Suppressor macrophage treated with lipopolysaccharide for 1 hour (primary cell): ENCODE results near the gene PIGH.

Experiments
- DNase-seq, 3 donors: peaks; one replicate each; pipeline ENCODE4 v3.0.0-alpha.2; 2020 to 2022

Gene PIGH

DNA sequence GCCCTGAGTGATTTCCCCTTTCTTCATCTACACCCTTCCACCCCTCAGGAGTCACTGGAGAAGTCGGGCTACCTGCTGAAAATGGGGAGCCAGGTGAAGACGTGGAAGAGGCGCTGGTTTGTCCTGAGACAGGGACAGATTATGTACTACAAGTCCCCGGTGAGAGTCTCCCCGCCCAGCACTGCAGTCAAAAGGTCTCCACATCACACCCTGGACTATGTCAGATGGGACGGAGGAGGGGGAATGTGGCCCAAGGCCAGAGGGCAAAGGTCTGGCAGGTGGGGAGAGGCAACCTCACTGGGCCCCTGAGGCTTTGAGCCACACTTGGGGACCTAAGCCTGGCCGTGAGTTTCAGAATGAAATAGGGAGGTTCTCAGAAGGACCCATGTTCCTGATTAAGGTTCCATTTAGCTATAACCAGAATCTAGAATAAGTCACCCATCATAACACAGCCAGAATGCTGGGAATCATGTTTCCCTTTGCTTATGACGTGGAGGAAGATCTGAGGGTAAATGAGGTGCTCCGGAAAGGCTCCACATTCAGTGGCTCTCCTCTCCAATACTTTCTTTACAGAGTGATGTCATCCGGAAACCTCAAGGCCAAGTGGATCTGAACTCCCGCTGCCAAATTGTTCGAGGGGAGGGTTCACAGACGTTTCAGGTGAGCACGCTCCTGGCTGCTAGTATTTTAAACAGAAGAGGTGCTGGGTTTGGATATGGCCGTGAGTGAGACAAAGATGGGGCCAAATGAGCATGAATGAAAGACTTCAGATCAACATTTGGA lies 26.6 kb downstream of the PIGH start:
- DNase-seq = no peak

DNA sequence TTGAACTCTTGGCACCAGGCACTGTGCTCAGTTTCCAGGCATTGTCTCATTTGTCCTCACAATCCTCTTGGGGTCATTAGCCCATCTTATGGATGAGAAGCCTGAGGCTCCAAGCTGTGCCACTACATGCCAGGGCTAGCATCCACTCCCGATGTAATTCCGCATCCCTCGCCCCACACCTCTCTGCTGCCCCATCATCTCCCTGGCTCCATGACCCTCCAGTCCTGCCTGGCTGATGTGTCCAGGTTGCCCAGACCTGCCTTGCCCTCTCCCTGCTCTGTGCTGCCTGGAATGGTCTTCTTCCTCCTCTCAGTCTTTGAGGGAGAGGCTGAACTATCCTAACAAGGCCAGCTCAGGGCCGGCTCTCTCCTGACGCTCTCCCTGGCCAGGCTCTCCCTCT lies 27.5 kb downstream of the PIGH start:
- no peak for DNase-seq

GRCh38 chr14:67571991-67572323 lies 28.1 kb downstream of the PIGH start:
- no peak for DNase-seq

DNA sequence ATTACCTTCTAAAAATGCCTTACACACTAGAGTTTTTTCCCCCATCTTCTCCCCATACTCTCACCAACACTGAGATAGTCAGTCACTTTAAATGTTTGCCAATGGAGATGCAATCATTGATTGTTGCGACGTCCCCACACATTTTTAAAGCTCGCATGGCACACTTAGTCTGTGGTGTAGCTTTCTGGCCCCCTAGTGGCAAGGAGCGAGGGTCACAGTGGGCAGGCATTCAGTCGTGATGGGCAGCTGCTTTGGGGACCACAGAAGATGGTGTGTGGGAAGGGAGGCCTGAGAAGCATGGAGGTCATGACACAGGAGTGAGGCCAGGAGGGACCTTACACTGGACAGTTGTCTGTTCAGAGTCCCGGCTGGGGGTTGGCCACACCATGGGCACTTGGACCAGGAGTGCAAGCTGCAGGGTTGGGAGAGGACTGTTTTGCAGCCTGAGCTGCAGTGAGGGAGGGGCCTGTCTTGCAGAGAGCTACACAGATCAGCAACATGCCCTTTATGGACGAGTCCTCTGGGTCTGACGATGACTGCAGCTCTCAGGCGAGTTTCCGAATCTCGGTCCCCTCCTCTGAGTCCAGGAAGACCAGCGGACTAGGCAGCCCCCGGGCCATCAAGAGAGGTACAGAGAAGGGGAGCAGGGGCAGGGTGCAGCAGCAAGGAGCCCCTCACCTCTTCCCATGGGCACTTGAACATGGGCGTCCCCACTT lies 28.6 kb downstream of the PIGH start:
- peak; percentile 72 to 83 (median 80) for DNase-seq

GRCh38 chr14:67570453-67570852 lies 29.6 kb downstream of the PIGH start:
- DNase-seq = no peak

DNA sequence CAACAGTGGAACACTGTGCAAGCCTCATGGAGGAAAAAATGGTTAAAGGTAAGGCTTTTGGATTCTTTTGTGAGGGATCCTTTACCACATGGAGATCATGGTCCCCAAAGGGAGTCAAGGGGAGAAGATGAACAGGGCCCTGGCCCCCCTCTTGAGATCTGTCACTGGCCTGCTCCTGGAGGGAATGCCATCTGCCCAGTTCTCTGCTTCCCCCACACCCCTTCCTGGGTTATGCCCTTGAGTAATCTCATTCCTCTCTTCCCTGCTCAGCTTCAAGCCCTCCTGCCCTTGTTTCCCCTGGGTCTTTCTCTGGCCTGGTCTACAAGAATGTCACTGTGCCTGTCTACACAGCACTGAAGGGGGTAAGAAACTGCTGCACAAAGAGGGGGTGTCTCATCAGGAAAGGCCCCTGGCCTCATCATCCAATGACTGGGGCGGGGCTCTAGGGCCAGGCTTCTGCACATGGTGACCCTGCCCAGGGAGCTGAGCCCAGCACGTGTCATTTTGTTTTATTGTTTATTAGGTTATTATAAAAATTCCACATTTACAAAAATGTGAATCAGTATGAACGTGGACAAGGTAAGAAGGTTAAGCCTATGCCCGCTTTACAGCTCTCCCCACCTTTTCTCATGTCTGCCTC lies 30.3 kb downstream of the PIGH start:
- no peak for DNase-seq

DNA sequence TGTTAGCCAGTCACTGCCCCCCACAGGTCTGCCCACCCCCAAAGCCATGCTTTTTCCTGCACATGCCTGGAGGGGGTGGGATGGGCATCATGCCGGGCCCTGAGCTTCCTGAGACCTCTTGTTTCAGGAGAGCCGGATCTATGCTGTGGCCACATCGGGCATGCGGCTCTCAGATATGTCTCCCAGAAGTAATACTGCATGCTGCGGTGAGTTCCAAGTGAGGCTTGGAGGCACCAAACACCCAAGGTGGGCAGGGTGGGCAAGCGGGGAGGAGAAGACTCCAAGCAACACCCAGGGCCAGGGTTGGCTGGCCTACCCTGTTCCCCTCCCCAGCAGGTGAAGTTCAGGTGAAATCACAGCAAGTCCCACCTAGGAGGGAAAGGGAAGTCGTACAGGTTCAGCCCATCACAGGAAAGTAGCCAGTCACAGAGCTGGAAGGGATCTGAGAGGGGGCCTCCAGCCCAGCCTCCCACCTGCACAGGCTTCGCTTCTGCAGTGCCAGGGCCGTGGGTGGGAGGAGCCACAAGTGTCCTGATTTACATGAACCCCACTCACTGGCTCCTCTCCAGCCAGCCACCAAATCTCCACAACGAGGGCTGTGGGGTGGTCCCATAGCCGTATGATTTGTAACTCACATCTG lies 30.9 kb downstream of the PIGH start:
- DNase-seq = no peak

DNA sequence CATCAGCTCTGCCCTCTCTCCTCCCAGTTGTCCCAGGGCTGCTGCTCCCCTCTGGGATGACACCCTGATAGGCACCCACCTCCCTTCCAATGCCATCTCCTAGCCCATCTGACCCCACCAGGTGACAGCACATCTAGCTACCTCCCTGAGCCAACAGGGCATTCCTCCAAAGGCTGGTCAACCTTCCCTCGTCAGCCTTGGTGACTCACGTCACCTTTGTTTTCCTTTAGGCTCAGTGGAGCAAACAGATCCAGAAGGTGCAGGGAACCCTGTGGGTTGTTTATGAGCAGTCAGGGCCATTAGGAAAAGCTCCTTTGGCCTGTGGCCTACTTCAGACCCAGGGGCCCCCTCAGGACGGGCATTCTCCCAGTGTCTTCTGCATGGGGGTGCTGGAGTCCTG lies 32.4 kb downstream of the PIGH start:
- no peak for DNase-seq

DNA sequence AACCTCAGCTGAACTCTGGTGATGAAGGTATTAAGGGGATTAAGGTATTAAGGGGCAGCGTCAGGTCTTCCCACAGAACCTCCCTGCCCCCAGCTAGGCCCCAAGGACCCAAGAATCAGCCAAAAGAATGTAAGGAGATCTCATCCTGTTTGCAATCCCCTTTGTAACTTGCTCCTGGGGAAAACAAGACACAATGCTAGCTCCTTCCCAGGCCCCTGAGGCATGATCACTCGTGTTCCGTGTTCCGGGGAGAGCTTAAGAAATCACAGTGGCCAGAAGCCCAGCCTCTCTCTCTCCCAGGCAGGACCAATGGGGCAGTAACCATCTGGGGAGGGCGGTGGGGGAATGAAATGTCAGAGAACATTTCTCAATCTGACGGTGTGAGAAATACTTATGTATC lies 33.2 kb downstream of the PIGH start:
- DNase-seq = no peak

DNA sequence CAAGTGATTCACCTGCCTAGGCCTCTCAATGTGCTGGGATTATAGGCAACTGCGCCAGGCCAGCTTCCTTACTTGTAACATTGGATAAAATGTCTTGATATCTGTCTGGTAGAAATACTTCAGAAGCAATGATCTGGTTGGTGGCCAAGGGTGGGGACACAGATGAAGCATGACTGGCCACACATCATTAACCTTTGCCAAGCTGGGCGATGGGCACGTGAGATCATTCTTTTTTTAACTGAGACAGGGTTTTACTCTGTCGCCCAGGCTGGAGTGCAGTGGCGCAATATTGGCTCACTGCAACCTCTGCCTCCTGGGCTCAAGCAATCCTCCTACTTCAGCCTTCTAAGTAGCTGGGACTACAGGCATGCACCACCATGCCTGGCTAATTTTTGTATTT lies 35.8 kb downstream of the PIGH start:
- DNase-seq = no peak

- no peak for DNase-seq
These were observed 37.3 kb downstream of the PIGH start for GRCh38 chr14:67562776-67563150.

GRCh38 chr14:67562025-67562775 lies 37.9 kb downstream of the PIGH start:
- DNase-seq = no peak

DNA sequence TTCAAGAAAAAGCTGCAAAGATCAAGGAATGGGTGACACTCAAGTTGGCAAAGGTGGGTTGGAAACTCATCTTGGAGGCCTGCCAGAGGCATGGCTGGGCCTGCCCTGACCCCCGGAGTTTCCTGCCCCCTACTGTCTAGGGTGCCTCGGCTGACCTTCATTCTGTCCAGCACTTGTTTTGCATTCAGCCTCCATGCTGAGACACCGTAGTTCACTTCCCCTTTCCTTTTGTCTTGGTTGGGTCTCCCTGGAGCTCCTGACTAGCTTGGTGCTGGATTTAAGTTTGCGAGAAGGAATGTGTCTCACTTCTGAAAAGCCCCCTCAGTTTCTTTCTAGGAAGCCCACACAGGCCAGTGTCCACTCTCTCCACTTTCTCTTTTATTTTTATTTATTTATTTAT lies 40.4 kb downstream of the PIGH start:
- peak; percentile 26 to 41 (median 29) for DNase-seq

GRCh38 chr14:67557656-67558055 lies 42.4 kb downstream of the PIGH start:
- DNase-seq = no peak

GRCh38 chr14:67557118-67557517 lies 43.0 kb downstream of the PIGH start:
- no peak for DNase-seq

DNA sequence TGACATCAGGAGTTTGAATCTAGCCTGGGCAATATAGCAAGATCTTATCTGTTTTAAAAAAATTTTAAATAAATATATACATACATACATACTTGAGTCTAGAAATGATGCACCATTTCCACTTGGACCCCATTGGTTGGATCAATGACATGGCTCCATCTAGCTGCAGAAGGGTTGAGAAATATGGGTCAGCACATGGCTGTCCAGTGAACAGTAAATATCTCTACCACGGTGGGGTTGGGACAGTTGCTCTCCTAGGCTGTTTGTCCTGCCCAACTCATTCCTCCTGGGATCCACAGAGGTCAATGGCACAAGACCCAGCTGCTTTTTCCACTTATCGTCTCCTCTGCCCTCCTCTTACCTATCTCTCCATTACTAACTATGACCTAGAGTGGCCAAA lies 43.4 kb downstream of the PIGH start:
- no peak for DNase-seq

- DNase-seq = no peak
These were observed 44.5 kb downstream of the PIGH start for GRCh38 chr14:67555518-67556090.

- DNase-seq = no peak
These were observed 45.7 kb downstream of the PIGH start for GRCh38 chr14:67554341-67554740.

GRCh38 chr14:67553547-67553946 lies 46.5 kb downstream of the PIGH start:
- DNase-seq = no peak

- DNase-seq = no peak
These were observed 48.1 kb downstream of the PIGH start for GRCh38 chr14:67551940-67552339.

- no peak for DNase-seq
These were observed 48.9 kb downstream of the PIGH start for GRCh38 chr14:67551123-67551522.

GRCh38 chr14:67549734-67550133 lies 50.3 kb downstream of the PIGH start:
- no peak for DNase-seq
